DMS79 treated with DMSO at 0.1 percent for 48 hours (cell line): Measurements from ENCODE around the gene NR5A2.

Experiments
- DNase-seq: peaks from one replicate; lab custom pipeline; 2025; lab: John Stamatoyannopoulos, UW

NR5A2 gene

DNA sequence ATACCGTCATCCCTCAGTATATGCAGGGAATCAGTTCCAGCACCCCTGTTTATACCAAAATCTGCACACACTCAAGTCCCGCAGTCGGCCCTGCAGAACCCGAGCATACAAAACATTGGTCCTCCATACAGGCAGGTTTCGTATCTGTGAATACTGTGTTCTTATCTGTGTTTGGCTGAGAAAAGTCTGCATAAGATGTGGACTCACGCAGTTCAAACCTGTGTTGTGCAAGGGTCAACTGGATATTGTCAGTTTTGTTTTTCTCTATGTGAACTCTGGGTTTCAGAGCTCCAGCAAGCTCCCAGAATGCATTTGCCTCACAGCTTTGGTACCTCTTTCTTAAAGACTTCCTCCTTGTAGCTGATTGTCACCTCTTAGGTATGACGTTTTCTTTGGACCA is 100.6 kb downstream of the NR5A2 start:
- no peak for DNase-seq

DNA sequence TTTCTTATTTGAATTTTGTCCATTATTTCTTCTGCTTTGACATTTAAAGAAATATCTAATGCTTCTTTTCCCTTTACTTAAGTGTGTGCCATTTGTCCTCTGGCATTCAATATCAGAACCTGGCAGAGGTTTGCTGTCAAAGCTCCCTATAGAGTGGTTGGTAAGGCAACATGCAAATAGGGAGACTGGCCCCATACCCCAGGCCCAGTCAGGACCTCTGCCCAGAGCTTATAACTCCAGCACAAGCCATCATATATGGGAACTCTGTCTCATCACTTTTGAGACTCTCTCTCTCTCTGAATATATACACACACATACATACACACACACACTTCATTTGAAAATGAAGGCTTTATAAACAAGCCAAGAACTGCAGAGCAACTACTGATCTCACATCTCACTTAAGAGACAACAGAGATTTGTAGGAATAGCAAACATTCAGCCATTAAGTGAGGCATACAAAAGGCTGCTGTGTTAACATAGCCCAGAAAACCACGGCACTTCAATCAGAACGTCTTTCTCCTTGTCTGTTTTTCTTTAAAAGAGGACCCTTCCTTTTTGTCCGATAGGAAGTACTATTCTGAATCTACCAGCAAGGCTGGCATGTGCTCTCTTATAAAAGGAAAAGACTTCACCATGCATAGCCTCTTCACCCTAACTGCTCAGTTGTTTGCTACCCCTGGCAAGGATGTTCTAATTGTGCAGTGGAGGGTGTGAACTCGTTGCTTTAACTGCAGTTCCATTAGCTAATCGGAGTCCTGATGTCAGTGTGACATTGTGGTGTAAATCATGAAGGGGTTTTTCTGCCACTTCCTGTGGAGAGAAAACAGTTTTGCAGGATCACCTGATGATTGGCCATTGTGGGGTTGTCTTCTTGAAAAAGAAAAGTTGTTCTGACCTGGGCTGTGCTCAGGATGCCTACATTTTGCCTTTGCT is 101.7 kb downstream of the NR5A2 start:
- no peak for DNase-seq

DNA sequence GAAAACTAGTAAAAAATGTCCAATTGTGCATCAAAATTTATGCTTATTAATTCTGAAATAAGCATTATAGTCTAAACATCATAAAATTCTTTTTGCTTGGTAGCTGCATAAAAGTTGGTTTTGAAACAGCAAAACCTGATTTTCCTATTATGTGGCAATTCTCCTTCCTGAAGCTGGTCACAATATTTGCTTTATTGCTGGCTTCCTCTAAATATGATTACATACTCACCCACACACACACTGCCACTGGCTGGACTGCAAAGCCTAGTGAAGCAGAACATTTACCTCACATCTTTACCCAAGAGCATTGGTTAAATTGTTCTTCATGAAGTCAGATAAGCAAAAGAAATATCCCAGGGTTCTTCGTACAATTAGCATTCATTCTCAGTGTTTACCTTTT is 103.0 kb downstream of the NR5A2 start:
- no peak for DNase-seq

GRCh38 chr1:200131551-200132125 is 104.1 kb downstream of the NR5A2 start:
- DNase-seq = no peak

DNA sequence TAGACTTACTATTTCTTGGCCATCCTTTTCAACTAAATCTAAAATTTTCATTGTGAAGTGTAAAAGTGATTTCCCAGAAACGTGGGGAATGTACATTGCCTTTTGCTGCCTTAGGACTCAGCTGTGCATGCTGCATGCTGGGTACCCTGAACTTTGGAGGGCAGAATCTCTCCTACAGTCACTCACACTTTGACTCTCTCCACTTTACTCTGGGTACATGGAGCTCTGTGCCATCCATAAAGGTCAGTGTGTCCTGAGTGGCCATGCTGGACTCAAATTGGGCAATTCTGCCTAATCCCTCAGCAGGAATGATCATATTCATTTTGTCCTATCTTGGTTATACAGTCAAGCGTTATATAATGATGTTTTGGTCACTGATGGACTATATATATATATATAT is 105.6 kb downstream of the NR5A2 start:
- DNase-seq = no peak

GRCh38 chr1:200134116-200134515 is 106.6 kb downstream of the NR5A2 start:
- DNase-seq = no peak

DNA sequence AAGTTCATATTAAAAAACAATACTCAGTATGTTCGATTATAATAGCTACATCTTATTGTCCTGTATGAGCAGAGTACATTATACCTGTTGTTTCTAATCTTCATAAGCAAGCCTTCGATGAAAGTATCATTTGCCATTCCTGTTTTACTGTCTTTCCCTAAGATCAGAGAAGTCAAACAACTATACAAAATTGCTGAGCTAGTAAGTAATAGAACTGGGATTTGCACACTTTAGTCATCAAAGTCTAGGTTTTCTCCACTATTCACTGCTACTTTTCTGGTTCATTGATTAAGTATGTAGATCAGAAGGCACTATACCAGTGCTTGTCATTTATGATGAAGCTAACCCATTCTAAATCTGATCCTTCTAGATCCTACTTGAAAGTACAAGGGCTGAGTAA is 108.9 kb downstream of the NR5A2 start:
- DNase-seq = no peak

DNA sequence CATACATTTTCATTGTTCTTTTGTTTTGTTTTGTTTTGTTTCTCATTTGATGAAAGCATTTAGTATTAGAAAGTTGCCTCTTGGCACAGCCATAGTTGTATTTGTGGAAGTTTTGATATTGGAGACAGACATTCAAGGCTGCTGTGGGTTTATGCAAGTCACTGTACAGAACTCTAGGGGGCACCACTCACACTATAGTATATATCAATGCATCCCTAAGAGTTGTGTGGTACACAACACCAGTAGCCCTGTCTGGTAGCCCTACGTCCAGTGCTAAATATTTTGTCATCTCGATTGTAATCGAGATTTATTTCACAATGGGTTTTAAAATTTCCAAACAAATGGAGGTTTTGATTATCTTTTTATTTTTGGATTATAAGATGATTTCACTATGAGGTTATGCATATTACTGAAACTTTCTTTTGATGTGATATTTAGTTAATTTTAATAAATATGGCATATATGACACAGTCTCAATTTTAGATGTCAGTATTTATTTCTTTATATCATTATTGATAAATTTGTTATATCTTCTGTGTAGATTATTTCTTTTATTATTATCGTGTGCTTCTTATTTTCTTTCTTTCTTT is 112.2 kb downstream of the NR5A2 start:
- DNase-seq = no peak

- no peak for DNase-seq
Measured at GRCh38 chr1:200143347-200143746, 115.8 kb downstream of the NR5A2 start.

DNA sequence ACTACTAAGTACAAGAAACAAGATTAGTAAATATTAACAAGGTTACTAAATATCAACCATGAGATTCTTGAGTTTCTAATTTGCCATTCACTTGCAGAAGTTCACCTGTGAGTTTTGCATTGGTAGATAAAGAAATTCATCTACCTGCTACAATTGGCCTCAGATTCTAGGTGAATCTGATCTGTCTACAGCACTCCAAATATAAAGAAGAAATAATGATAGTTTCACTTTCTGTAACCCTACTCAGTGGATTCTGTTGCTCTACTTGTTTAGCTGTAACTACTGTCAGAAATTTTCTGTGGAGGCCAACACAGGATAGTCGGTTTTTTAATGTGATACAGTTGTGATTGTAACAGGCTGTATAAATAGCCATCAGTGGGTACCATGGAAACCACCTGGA is 118.6 kb downstream of the NR5A2 start:
- DNase-seq = no peak

- DNase-seq = no peak
Measured at GRCh38 chr1:200147094-200147493, 119.6 kb downstream of the NR5A2 start.

- DNase-seq = no peak
Measured at GRCh38 chr1:200147742-200148141, 120.2 kb downstream of the NR5A2 start.

- no peak for DNase-seq
Measured at GRCh38 chr1:200150006-200150405, 122.5 kb downstream of the NR5A2 start.

- DNase-seq = no peak
Measured at GRCh38 chr1:200150721-200151120, 123.2 kb downstream of the NR5A2 start.

GRCh38 chr1:200152336-200152735 is 124.8 kb downstream of the NR5A2 start:
- DNase-seq = no peak

DNA sequence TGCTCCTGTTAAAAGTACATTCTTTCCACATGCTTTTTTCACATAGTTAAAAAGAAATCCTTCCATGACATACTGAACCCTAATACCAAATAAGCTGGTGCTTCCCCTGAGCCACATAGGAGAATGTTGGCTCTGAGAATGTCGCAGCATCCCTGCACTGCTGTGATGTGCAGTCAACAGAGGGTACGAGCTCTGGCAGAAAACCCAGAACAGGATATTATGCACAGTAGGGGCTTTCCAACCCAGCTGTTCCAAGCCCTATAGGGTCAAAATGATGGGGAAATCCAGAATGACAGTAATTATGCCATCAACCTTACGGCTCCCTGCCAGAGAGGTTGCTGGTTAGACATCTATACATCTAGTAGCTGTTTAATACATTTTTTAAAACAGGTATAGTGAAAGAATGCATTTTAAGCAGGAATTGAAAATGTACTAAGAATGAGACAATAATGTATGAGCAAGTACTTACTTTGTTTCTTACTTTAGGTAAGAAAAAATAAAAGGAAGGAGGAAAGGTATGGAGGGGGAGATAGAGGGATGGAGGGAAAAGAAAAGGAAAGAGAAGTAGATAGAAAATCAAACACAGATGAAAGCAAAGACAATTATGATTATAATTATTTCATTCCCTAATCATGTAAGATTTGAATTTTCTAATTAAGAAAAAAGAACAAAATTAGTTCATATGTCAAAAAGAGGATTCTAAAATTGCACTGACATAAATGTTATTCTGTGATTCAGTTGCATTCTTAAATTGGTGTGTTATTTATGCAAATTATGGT is 126.0 kb downstream of the NR5A2 start:
- DNase-seq = no peak

GRCh38 chr1:200154069-200154767 is 126.7 kb downstream of the NR5A2 start:
- no peak for DNase-seq

DNA sequence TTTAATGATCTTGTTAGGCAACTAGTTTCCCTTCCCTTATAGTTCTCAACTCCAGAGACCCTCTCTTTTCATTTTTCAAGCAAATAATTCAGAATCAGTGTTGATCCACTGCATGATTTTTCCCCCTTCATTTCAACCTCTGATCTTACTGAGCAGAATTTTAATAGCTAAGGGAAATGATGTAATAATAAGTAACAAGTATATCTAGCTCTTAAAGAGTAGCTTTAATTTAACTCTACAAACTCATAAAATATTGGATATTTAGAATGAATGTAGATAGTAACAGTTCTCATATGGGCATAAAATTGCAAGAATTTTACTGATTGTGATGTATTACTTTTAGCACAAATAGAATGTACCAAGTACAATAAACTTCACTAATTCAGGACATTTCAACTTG is 130.2 kb downstream of the NR5A2 start:
- DNase-seq = no peak

GRCh38 chr1:200161801-200162200 is 134.3 kb downstream of the NR5A2 start:
- DNase-seq = no peak

- no peak for DNase-seq
Measured at GRCh38 chr1:200162258-200162657, 134.7 kb downstream of the NR5A2 start.

DNA sequence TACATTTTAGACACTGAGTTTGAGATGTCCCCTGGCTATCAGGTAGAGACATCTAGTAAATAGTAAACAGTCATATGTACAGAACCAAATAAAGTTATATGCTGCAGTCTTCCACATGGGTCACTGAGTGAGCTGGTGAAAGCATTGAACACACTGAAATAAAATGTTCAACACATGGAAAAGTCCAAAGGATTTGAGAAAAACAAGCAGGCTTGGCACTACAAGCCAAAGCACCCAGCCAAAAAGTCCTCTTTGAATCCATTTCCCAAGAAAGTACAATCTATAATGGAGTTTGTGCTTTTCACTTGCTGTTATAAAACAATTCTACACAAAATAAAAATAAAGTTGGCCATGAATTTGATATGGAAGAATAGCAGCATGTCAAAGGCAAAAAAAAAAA is 135.4 kb downstream of the NR5A2 start:
- DNase-seq = no peak

- no peak for DNase-seq
Measured at GRCh38 chr1:200163911-200164310, 136.4 kb downstream of the NR5A2 start.
